Liver (tissue), 4 donors: ENCODE measurements around the gene ELF4. TPM values are rescaled to one million over a fixed set of nuclear protein-coding genes. Genes with fewer than 3 reads are reported as not detected.

Experiments
- polyA plus RNA-seq, 2 donors: library from polyadenylated mRNA; stranded (reverse) in 1 of 2; unstranded in 1 of 2; fragments of 200-250 nt in 1 of 2; fragments of >200 nt in 1 of 2; fragmentation: Nextera tagmentation in 1 of 2; extraction: Ambion mirVana in 1 of 2; gene quantifications; one replicate each; pipeline versions ENCODE4 v1.2.1 to v1.2.3, GENCODE V29; 2013 to 2015
- total RNA-seq, 2 donors: library from RNA; depleted of rRNA; stranded (reverse); fragments of >200 nt; gene quantifications; one replicate each; pipeline ENCODE4 v1.2.3, GENCODE V29; 2014
- TF ChIP-seq, protein P1 (sequence below): IDR thresholded peaks from 2 replicates; pipeline ENCODE4 v1.6.1; 2016; ENCODE audit warnings: antibody characterized with exemption
- donor health status: healthy.
- donor health status: healthy.
- donor health status: healthy.

Gene ELF4
- total and polyA plus RNA-seq, 4 donors = 0.35 to 4.7 (median 1.5) TPM

DNA sequence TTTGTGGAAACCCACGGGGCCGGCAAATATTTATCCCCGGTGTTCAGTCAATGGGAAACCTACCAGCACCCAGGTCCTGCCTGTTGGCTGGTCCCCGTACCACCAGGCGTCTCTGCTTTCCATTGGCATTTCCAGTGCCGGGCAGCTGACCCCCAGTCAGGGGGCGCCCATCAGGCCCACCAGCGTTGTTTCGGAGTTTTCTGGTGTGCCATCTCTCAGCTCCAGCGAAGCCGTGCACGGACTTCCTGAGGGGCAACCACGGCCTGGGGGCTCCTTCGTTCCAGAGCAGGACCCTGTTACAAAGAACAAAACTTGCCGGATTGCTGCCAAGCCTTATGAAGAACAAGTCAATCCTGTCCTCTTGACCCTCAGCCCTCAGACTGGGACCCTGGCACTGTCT is 95.1 kb downstream of the ELF4 start (continued):
- TF ChIP-seq, protein P1, sequence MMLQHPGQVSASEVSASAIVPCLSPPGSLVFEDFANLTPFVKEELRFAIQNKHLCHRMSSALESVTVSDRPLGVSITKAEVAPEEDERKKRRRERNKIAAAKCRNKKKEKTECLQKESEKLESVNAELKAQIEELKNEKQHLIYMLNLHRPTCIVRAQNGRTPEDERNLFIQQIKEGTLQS = no peak

Other genes starting within 250 kb of the ELF4 start
- 1 to 10 TPM; 5.5 to 6.6 TPM for gene UTP14A, start 204.3 kb downstream of the ELF4 start, total RNA-seq
- 1 to 10 TPM; 3.0 to 4.8 TPM for gene UTP14A, start 204.3 kb downstream of the ELF4 start, polyA plus RNA-seq
- gene BCORL1, start 127.9 kb downstream of the ELF4 start, total RNA-seq = 1 to 10 TPM; 1.7 to 5.3 TPM
- gene BCORL1, start 127.9 kb downstream of the ELF4 start, polyA plus RNA-seq = 1 to 10 TPM; 2.0 to 2.2 TPM
- 10 to 100 TPM; 33.1 to 60.6 TPM for gene AIFM1, start 55.3 kb upstream of the ELF4 start, total RNA-seq
- 10 to 100 TPM; 72.2 to 79.0 TPM for gene AIFM1, start 55.3 kb upstream of the ELF4 start, polyA plus RNA-seq
- under 1 TPM; 0.50 to 0.61 TPM for gene RAB33A, start 61.5 kb upstream of the ELF4 start, total RNA-seq
- under 1 TPM; 0.13 to 0.59 TPM for gene RAB33A, start 61.5 kb upstream of the ELF4 start, polyA plus RNA-seq
- 1 to 10 TPM; 1.3 to 2.3 TPM for gene ZNF280C, start 158.4 kb upstream of the ELF4 start, total RNA-seq
- under 1 TPM; 0.50 to 0.65 TPM for gene ZNF280C, start 158.4 kb upstream of the ELF4 start, polyA plus RNA-seq
- 1 to 10 TPM; 3.8 to 5.8 TPM for gene SLC25A14, start 229.4 kb upstream of the ELF4 start, total RNA-seq
- gene SLC25A14, start 229.4 kb upstream of the ELF4 start, polyA plus RNA-seq = 1 to 10 TPM; 2.7 to 5.6 TPM